PFSK-1 (cell line): ENCODE results near the gene TMEM238.

ENCODE experiments used
- REST ChIP-seq, 2 experiments: IDR thresholded peaks; 2 replicates each; pipeline versions ENCODE4 v1.6.1 to v1.8.0; 2011 to 2012; ENCODE audit warnings: low read depth in 2 of 2, low read length in 2 of 2, control low read depth in 1 of 2, inconsistent platforms in 1 of 2, mild to moderate bottlenecking in 1 of 2, moderate library complexity in 1 of 2; ENCODE audit not compliant: insufficient read depth in 1 of 2
- TAF1 ChIP-seq: IDR thresholded peaks from 2 replicates; pipeline ENCODE4 v1.6.1; 2012; ENCODE audit warnings: low read length, control low read depth, borderline replicate concordance; ENCODE audit not compliant: insufficient read depth

- TF ChIP-seq TAF1 (no peak), REST (IDR thresholded peaks at IDR 0.05; ENCODE audit: insufficient read depth in 1 of 2, low read depth in 2 of 2, low read length in 2 of 2) (no peak)
Observed at GRCh38 chr19:55382522-55383054, 1.5 kb downstream of the TMEM238 start.
